Keratinocyte (primary cell): ENCODE data around the gene DNAAF2. TPM values are rescaled to one million over a fixed set of nuclear protein-coding genes. Genes with fewer than 3 reads are reported as not detected.

ENCODE experiments used
- DNase-seq: peaks from one replicate; pipeline ENCODE4 v3.0.0-alpha.2; 2011; ENCODE audit warnings: low read depth, missing footprints, low spot score
- FAIRE-seq: peaks from 2 replicates; lab custom pipeline; 2011; peaks lifted over from hg19 to GRCh38; lab: Jason Lieb, UNC
- H2AFZ ChIP-seq: 2 replicates; pipeline ENCODE4 v1.6.0; 2012; ENCODE audit warnings: low read length, control low read depth, inconsistent platforms; ENCODE audit not compliant: control insufficient read depth
- H3K27ac ChIP-seq: 2 replicates; pipeline ENCODE4 v1.5.1; 2011; ENCODE audit warnings: low read length; ENCODE audit not compliant: control insufficient read depth, insufficient read depth
- H3K27me3 ChIP-seq: 3 replicates; pipeline ENCODE4 v1.6.0; 2011; ENCODE audit warnings: low read length; ENCODE audit not compliant: control insufficient read depth, insufficient read depth; ENCODE audit errors: extremely low read depth
- H3K36me3 ChIP-seq, 2 experiments: 2 replicates in 1 of 2; 3 replicates in 1 of 2; pipeline ENCODE4 v1.5.1; 2011; ENCODE audit warnings: low read length in 2 of 2, mild to moderate bottlenecking in 1 of 2; ENCODE audit not compliant: control insufficient read depth in 2 of 2, insufficient read depth in 2 of 2; ENCODE audit errors: extremely low read depth in 1 of 2
- H3K4me1 ChIP-seq: 3 replicates; pipeline ENCODE4 v1.5.1; 2011; ENCODE audit warnings: low read length; ENCODE audit not compliant: control insufficient read depth, insufficient read depth; ENCODE audit errors: extremely low read depth
- H3K4me2 ChIP-seq: 3 replicates; pipeline ENCODE4 v1.6.0; 2011; ENCODE audit warnings: low read depth, low read length; ENCODE audit not compliant: control insufficient read depth, insufficient read depth; ENCODE audit errors: extremely low read depth
- H3K4me3 ChIP-seq, 3 experiments: fragments of 200-600 bp in 1 of 3; sonication (generic) in 1 of 3; 2 replicates in 2 of 3; 3 replicates in 1 of 3; pipeline ENCODE4 v1.5.1; 2011 to 2016; ENCODE audit warnings: low read length in 3 of 3, mild to moderate bottlenecking in 3 of 3, control low read depth in 2 of 3, inconsistent platforms in 1 of 3, low read depth in 1 of 3, mixed read lengths in 1 of 3, mixed run types in 1 of 3, moderate library complexity in 1 of 3; ENCODE audit not compliant: control insufficient read depth in 2 of 3, insufficient read depth in 2 of 3; ENCODE audit errors: extremely low read depth in 1 of 3
- H3K79me2 ChIP-seq: 2 replicates; pipeline ENCODE4 v1.6.0; 2012; ENCODE audit warnings: low read length; ENCODE audit not compliant: control insufficient read depth, insufficient read depth
- H3K9ac ChIP-seq: 3 replicates; pipeline ENCODE4 v1.6.0; 2011; ENCODE audit warnings: low read length; ENCODE audit not compliant: control insufficient read depth, insufficient read depth; ENCODE audit errors: extremely low read depth
- H3K9me1 ChIP-seq: 3 replicates; pipeline ENCODE4 v1.6.0; 2011; ENCODE audit warnings: low read length; ENCODE audit not compliant: control insufficient read depth, insufficient read depth; ENCODE audit errors: extremely low read depth
- H3K9me3 ChIP-seq: 2 replicates; pipeline ENCODE4 v1.5.1; 2012; ENCODE audit warnings: low read depth, low read length; ENCODE audit not compliant: control insufficient read depth
- H4K20me1 ChIP-seq: 3 replicates; pipeline ENCODE4 v1.6.0; 2011; ENCODE audit warnings: low read length; ENCODE audit not compliant: control insufficient read depth, insufficient read depth; ENCODE audit errors: extremely low read depth
- EZH2 ChIP-seq: IDR thresholded peaks from one replicate; pipeline ENCODE4 v1.6.1; 2012; ENCODE audit warnings: inconsistent platforms, mild to moderate bottlenecking, low read length, moderate library complexity
- dilution Hi-C: fragments of 300-500 bp; cut with MboI; formaldehyde crosslinking; loops from one replicate; pipeline ENCODE4 v1.7.0; 2020; ENCODE audit warnings: low sequenced_read_pairs; ENCODE audit not compliant: extremely low pct_ligation_motif_present
- polyA plus RNA-seq, 5 experiments: library from polyadenylated mRNA; depleted of rRNA in 3 of 5; stranded (reverse) in 3 of 5; stranded (forward) in 1 of 5; unstranded in 1 of 5; fragments of >200 nt; gene quantifications; 1 replicate in 1 of 5; 2 replicates in 3 of 5; 3 replicates in 1 of 5; pipeline versions ENCODE4 v1.2.1 to v1.2.3, GENCODE V29; 2011 to 2012; ENCODE audit warnings: missing spikeins in 2 of 5, low read depth in 1 of 5, low replicate concordance in 1 of 5
- TF ChIP-seq, protein P1 (sequence below), 3 experiments: IDR thresholded peaks in 1 of 3; conservative IDR thresholded peaks in 1 of 3; optimal IDR thresholded peaks in 1 of 3; 2 replicates in 2 of 3; 3 replicates in 1 of 3; pipeline versions ENCODE3 to v1.5.1; 2011; ENCODE audit warnings: low read length in 3 of 3, mild to moderate bottlenecking in 3 of 3, moderate library complexity in 2 of 3, control low read depth in 1 of 3, inconsistent platforms in 1 of 3; ENCODE audit not compliant: insufficient read depth in 2 of 3; ENCODE audit errors: extremely low read depth in 1 of 3

Gene DNAAF2
- polyA plus RNA-seq, 1 donor (not counting 4 experiments of a cell fraction or from before 2014, with no cell fraction given): 9.5 TPM

DNA sequence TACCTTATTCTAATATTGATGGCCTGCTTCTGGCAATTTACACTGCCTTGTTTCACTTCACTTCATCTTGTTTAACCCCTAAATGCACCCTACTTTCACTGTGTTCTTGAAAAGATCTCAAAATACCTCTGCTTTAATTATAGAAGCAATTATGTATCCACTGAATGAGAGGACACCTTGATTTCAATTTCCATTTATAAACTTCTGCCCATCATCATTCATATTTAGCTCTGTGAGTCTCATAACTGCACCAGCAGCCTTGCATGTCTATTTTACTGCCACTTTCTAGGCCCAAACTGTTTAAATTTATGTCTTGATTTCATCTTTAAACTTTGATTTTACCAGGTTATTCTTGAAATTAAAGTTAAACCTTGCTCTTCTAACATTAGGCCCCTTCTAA lies 7.1 kb upstream of the DNAAF2 start:
- DNase-seq: no peak
- H3K4me3 ChIP-seq: no peak overlapping the region
- H3K9ac ChIP-seq: no peak overlapping the region
- peaks cover 0 to 3% of the 10 kb centered on the region in 2 experiments for H3K36me3 ChIP-seq
- H3K79me2 ChIP-seq: peaks cover 41% of the 10 kb centered on the region
- no peak for FAIRE-seq
- no peaks in the 10 kb centered on the region for H3K9me1 ChIP-seq
- dilution Hi-C loops: no loop called here
- H3K9me3 ChIP-seq: no peaks in the 10 kb centered on the region
- H3K27ac ChIP-seq: no peak overlapping the region
- no peak for TF ChIP-seq EZH2
- TF ChIP-seq, protein P1, sequence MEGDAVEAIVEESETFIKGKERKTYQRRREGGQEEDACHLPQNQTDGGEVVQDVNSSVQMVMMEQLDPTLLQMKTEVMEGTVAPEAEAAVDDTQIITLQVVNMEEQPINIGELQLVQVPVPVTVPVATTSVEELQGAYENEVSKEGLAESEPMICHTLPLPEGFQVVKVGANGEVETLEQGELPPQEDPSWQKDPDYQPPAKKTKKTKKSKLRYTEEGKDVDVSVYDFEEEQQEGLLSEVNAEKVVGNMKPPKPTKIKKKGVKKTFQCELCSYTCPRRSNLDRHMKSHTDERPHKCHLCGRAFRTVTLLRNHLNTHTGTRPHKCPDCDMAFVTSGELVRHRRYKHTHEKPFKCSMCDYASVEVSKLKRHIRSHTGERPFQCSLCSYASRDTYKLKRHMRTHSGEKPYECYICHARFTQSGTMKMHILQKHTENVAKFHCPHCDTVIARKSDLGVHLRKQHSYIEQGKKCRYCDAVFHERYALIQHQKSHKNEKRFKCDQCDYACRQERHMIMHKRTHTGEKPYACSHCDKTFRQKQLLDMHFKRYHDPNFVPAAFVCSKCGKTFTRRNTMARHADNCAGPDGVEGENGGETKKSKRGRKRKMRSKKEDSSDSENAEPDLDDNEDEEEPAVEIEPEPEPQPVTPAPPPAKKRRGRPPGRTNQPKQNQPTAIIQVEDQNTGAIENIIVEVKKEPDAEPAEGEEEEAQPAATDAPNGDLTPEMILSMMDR (optimal IDR thresholded peaks at IDR 0.05 in 1 of 3, IDR thresholded peaks at IDR 0.05 in 1 of 3, conservative IDR thresholded peaks at IDR 0.05 in 1 of 3; ENCODE audit: extremely low read depth in 1 of 3, insufficient read depth in 2 of 3, low read length in 3 of 3): no peak
- H3K27me3 ChIP-seq: no peaks in the 10 kb centered on the region
- H3K4me1 ChIP-seq: no peaks in the 10 kb centered on the region
- H3K4me2 ChIP-seq: no peak overlapping the region
- H4K20me1 ChIP-seq: no peaks in the 10 kb centered on the region
- no peak overlapping the region for H2AFZ ChIP-seq

DNA sequence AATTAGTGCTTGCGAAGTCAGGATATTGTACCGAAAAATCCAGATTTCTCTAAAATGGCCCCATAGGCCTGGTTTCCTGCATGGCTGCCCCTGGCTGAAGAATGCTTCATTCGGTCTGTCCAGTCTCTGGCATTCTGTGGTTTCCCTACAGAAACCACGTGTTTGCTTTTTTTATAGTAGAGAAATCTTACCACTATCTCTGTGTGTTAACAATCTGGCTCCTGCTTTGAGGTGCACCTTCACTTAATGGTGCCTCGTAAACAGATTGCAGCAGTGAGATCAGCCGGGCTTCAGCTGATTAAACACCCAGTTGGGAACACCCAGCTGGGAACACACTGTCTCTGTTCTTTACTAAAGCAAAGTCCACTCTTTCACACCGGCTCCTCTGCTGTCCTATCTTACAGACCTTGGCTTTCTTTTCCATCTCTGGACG lies 6.7 kb upstream of the DNAAF2 start:
- no peak for DNase-seq
- no peak overlapping the region for H3K27ac ChIP-seq
- no peak overlapping the region for H3K4me2 ChIP-seq
- H2AFZ ChIP-seq: no peak overlapping the region
- peaks cover 0 to 3% of the 10 kb centered on the region in 2 experiments for H3K36me3 ChIP-seq
- H3K4me3 ChIP-seq: no peak overlapping the region
- TF ChIP-seq, protein P1 (optimal IDR thresholded peaks at IDR 0.05 in 1 of 3, IDR thresholded peaks at IDR 0.05 in 1 of 3, conservative IDR thresholded peaks at IDR 0.05 in 1 of 3; ENCODE audit: extremely low read depth in 1 of 3, insufficient read depth in 2 of 3, low read length in 3 of 3): no peak
- no peak for TF ChIP-seq EZH2
- no peaks in the 10 kb centered on the region for H3K4me1 ChIP-seq
- no peak for FAIRE-seq
- no peak overlapping the region for H3K9ac ChIP-seq
- no peaks in the 10 kb centered on the region for H3K9me3 ChIP-seq
- no peaks in the 10 kb centered on the region for H3K9me1 ChIP-seq
- H3K79me2 ChIP-seq: peaks cover 45% of the 10 kb centered on the region
- H3K27me3 ChIP-seq: no peaks in the 10 kb centered on the region
- dilution Hi-C loops: no loop called here
- no peaks in the 10 kb centered on the region for H4K20me1 ChIP-seq
